Measurements from ENCODE around the gene LRP4. TPM values are rescaled to one million over a fixed set of nuclear protein-coding genes. Genes with fewer than 3 reads are reported as not detected.

LRP4 gene
- total RNA-seq, 2 experiments from 2014 or later, result 0.02 to 0.15 TPM

DNA sequence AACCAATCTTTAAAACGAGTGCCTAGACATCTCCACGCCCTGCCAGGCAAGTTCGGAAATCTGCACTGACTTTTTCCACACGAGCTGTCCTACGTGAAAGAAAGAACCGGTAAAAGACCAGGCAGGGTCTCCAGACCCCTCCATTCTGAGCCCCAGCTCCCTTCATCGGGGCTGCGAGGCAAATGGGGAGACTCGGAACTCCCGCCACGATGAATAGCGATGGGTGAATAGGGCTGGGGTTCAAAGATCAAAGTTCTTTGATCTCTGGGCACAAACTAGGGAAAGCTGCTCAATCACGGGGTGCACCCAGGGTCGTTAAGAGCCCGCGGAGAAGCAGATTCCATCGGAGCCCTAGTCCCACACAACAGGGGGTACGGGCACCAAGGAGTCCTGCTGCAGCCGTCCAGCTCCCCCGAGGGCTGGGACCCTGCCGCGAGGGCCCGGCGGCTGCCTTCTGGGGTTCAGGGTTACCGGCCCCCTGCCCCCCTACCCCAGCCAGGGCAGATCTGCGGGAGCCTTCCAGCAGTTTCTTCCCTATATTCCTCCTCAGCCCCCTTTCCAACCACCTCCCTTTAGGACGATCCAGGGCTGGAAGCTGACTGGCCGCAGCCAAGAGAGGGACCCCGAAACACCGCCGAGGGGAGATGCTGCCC, 1.1 kb downstream of the LRP4 start:
- Mint-ChIP-seq H3K4me3 (peak overlapping the region; percentile 62), H3K36me3 (ENCODE audit: low read depth) (no peaks in the 10 kb centered on the region), H3K4me1 (peaks cover 30% of the 10 kb centered on the region), H3K27me3 (peaks cover 67% of the 10 kb centered on the region), H3K9me3 (no peaks in the 10 kb centered on the region), H3K27ac (no peak overlapping the region)
- DNase-seq, result no peak
- ChIA-PET POLR2A (interaction anchor here (0.6 kb wide), 1 partner anchor 20 kb away, joined by 3 read pairs; the partner anchor contains the start of gene CSTPP1), CTCF (interaction anchor here (0.5 to 1.2 kb wide), 5 partner anchors 10 to 653 kb away, joined by 3 to 4 read pairs (median 3); no protein-coding TSS in a partner anchor)

- peaks cover 71% of the 10 kb centered on the region for H3K27me3 Mint-ChIP-seq
- no peaks in the 10 kb centered on the region for H3K9me3 Mint-ChIP-seq
- H3K27ac Mint-ChIP-seq, result no peak overlapping the region
- POLR2A ChIA-PET, result interaction anchor here (0.6 kb wide), 4 partner anchors 13 to 56 kb away, joined by 3 to 7 read pairs (median 4); partner anchors contain the start of gene CSTPP1
- H3K36me3 Mint-ChIP-seq (ENCODE audit: low read depth), result no peaks in the 10 kb centered on the region
- CTCF ChIA-PET, result interaction anchor here (0.5 to 1.3 kb wide), 9 partner anchors 10 to 654 kb away, joined by 3 to 6 read pairs (median 3); partner anchors contain the start of gene CSTPP1
- no peak for DNase-seq
- peak overlapping the region; percentile 50 for H3K4me3 Mint-ChIP-seq
- H3K4me1 Mint-ChIP-seq, result peaks cover 30% of the 10 kb centered on the region
These were observed 1.9 kb downstream of the LRP4 start for GRCh38 chr11:46916286-46917108.

- POLR2A ChIA-PET, result interaction anchor here (0.7 kb wide), 1 partner anchor 181 kb away, joined by 5 read pairs; no protein-coding TSS in a partner anchor
- Mint-ChIP-seq H3K36me3 (ENCODE audit: low read depth) (no peaks in the 10 kb centered on the region), H3K9me3 (no peaks in the 10 kb centered on the region), H3K27ac (no peak overlapping the region), H3K4me1 (peaks cover 28% of the 10 kb centered on the region), H3K4me3 (no peak overlapping the region), H3K27me3 (peaks cover 76% of the 10 kb centered on the region)
- CTCF ChIA-PET, result interaction anchor here (0.6 kb wide), 1 partner anchor 74 kb away, joined by 3 read pairs; no protein-coding TSS in a partner anchor
- DNase-seq, result no peak
These were observed 3.4 kb downstream of the LRP4 start for GRCh38 chr11:46914910-46915309.

DNA sequence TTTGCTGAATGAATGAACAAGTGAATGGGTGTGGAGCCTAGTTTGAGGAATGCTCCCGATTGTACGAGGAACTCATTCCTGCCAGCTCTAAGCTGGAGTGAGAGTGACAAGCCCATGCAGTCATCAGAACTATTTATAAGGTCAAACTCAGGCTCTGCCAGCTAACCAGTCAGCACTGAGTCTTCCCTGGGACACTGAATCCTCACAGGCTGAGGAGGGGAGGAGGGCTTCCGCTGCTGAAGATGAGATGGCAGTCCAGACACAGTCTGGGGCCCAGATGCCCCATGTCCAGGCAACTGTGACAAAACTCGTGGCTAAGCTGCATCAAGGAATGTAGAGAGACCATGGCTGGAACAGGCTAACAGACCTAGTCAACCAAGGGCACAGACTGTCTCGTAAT, 4.0 kb downstream of the LRP4 start:
- no peak overlapping the region for H3K4me3 Mint-ChIP-seq
- POLR2A ChIA-PET, result no interaction called here
- CTCF ChIA-PET, result interaction anchor here (0.5 to 0.6 kb wide), 2 partner anchors 75 to 167 kb away, joined by 3 to 5 read pairs; no protein-coding TSS in a partner anchor
- H3K36me3 Mint-ChIP-seq (ENCODE audit: low read depth), result no peaks in the 10 kb centered on the region
- H3K4me1 Mint-ChIP-seq, result peaks cover 22% of the 10 kb centered on the region
- H3K27ac Mint-ChIP-seq, result no peak overlapping the region
- H3K9me3 Mint-ChIP-seq, result no peaks in the 10 kb centered on the region
- no peak for DNase-seq
- peaks cover 73% of the 10 kb centered on the region for H3K27me3 Mint-ChIP-seq

DNA sequence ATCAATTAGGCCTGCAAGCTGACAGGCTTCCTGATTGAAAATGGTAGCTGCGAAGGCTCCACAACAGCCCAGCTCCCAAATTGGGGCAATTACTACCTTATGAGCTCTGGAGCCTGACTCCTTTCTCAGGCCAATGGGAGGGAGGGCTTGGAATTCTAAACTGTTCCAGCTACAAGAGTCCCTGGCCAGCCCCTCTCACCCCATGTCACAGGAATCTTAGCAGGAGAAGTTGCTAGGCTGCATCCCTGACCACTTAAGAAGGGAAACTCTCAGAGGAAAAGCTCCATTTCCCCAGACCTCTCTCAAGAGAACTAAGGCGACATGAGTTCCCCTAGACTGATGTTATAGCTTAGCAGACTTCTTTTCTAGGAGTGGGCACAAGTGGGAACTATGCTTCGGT, 4.9 kb downstream of the LRP4 start:
- Mint-ChIP-seq H3K36me3 (ENCODE audit: low read depth) (no peaks in the 10 kb centered on the region), H3K27me3 (peaks cover 65% of the 10 kb centered on the region), H3K4me1 (peaks cover 14% of the 10 kb centered on the region), H3K9me3 (no peaks in the 10 kb centered on the region), H3K4me3 (no peak overlapping the region), H3K27ac (no peak overlapping the region)
- CTCF ChIA-PET, result interaction anchor here (1.4 to 1.5 kb wide), 3 partner anchors 9 to 19 kb away, joined by 3 to 6 read pairs (median 4); no protein-coding TSS in a partner anchor
- no peak for DNase-seq
- POLR2A ChIA-PET, result no interaction called here

GRCh38 chr11:46912526-46913150, 5.7 kb downstream of the LRP4 start:
- ChIA-PET POLR2A (no interaction called here), CTCF (interaction anchor here (0.6 to 1.5 kb wide), 5 partner anchors 8 to 22 kb away, joined by 3 to 6 read pairs (median 3); no protein-coding TSS in a partner anchor)
- no peaks in the 10 kb centered on the region for H3K9me3 Mint-ChIP-seq

GRCh38 chr11:46907606-46908005, 10.7 kb downstream of the LRP4 start:
- peaks cover 23% of the 10 kb centered on the region for H3K27me3 Mint-ChIP-seq
- H3K4me1 Mint-ChIP-seq, result peaks cover 2% of the 10 kb centered on the region
- H3K36me3 Mint-ChIP-seq (ENCODE audit: low read depth), result no peaks in the 10 kb centered on the region
- no peak overlapping the region for H3K4me3 Mint-ChIP-seq
- H3K9me3 Mint-ChIP-seq, result no peaks in the 10 kb centered on the region
- H3K27ac Mint-ChIP-seq, result no peak overlapping the region
- CTCF ChIA-PET, result interaction anchor here (1.9 to 2.1 kb wide), 2 partner anchors 9 to 12 kb away, joined by 4 to 8 read pairs; no protein-coding TSS in a partner anchor
- DNase-seq, result no peak
- POLR2A ChIA-PET, result no interaction called here

More at GRCh38 chr11:46912526-46913150, 5.7 kb downstream of the LRP4 start:
- Mint-ChIP-seq H3K4me3 (no peak overlapping the region), H3K27ac (no peak overlapping the region), H3K36me3 (ENCODE audit: low read depth) (no peaks in the 10 kb centered on the region), H3K4me1 (peaks cover 12% of the 10 kb centered on the region), H3K27me3 (peaks cover 62% of the 10 kb centered on the region)
- DNase-seq, result no peak

- no peak for DNase-seq
- peaks cover 16% of the 10 kb centered on the region for H3K27me3 Mint-ChIP-seq
- ChIA-PET CTCF (interaction anchor here (1.9 to 2.1 kb wide), 2 partner anchors 10 to 13 kb away, joined by 4 to 8 read pairs; no protein-coding TSS in a partner anchor), POLR2A (no interaction called here)
- peaks cover 2% of the 10 kb centered on the region for H3K4me1 Mint-ChIP-seq
- H3K4me3 Mint-ChIP-seq, result no peak overlapping the region
- no peaks in the 10 kb centered on the region for H3K9me3 Mint-ChIP-seq
- H3K27ac Mint-ChIP-seq, result no peak overlapping the region
- no peaks in the 10 kb centered on the region for H3K36me3 Mint-ChIP-seq (ENCODE audit: low read depth)
These were observed 11.7 kb downstream of the LRP4 start for GRCh38 chr11:46906609-46907041.

DNA sequence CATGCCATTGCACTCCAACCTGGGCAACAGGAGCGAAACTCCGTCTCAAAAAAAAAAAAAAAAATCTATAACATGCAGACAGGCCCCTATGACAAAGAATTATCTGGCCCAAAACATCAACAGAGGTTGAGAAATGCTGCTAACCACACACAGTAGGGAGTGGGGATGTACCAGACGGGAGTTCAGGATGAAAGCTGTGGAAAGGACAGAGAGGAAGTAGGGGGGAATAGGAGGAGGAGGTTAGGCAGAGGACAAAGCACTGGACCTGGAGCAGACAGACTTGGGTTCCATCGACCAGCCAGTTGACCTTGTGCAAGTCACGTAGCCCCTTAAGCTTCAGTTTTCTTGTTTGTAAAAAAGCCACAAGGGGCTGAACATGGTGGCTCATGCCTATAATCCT, 12.5 kb downstream of the LRP4 start:
- Mint-ChIP-seq H3K4me3 (no peak overlapping the region), H3K36me3 (ENCODE audit: low read depth) (no peaks in the 10 kb centered on the region)

GRCh38 chr11:46903846-46904245, 14.5 kb downstream of the LRP4 start:
- H3K27ac Mint-ChIP-seq, result no peak overlapping the region
- peaks cover 6% of the 10 kb centered on the region for H3K27me3 Mint-ChIP-seq
- H3K36me3 Mint-ChIP-seq (ENCODE audit: low read depth), result no peaks in the 10 kb centered on the region
- DNase-seq, result no peak
- no peaks in the 10 kb centered on the region for H3K9me3 Mint-ChIP-seq
- ChIA-PET POLR2A (no interaction called here), CTCF (interaction anchor here (1.0 to 2.3 kb wide), 5 partner anchors 10 to 251 kb away, joined by 3 to 8 read pairs (median 4); no protein-coding TSS in a partner anchor)
- H3K4me3 Mint-ChIP-seq, result no peak overlapping the region
- peaks cover 2% of the 10 kb centered on the region for H3K4me1 Mint-ChIP-seq

More for the DNA sequence above, 12.5 kb downstream of the LRP4 start:
- H3K27ac Mint-ChIP-seq, result no peak overlapping the region
- no peak for DNase-seq
- H3K4me1 Mint-ChIP-seq, result peaks cover 2% of the 10 kb centered on the region
- CTCF ChIA-PET, result interaction anchor here (2.3 kb wide), 1 partner anchor 249 kb away, joined by 8 read pairs; no protein-coding TSS in a partner anchor
- POLR2A ChIA-PET, result no interaction called here
- peaks cover 11% of the 10 kb centered on the region for H3K27me3 Mint-ChIP-seq
- H3K9me3 Mint-ChIP-seq, result no peaks in the 10 kb centered on the region

GRCh38 chr11:46902694-46903093, 15.7 kb downstream of the LRP4 start:
- Mint-ChIP-seq H3K9me3 (no peaks in the 10 kb centered on the region), H3K36me3 (ENCODE audit: low read depth) (no peaks in the 10 kb centered on the region), H3K4me3 (no peak overlapping the region), H3K4me1 (peaks cover 2% of the 10 kb centered on the region), H3K27me3 (peaks cover 6% of the 10 kb centered on the region), H3K27ac (no peak overlapping the region)
- no peak for DNase-seq
- POLR2A ChIA-PET, result interaction anchor here (0.6 kb wide), 1 partner anchor 14 kb away, joined by 5 read pairs; no protein-coding TSS in a partner anchor
- CTCF ChIA-PET, result interaction anchor here (0.6 kb wide), 1 partner anchor 185 kb away, joined by 5 read pairs; no protein-coding TSS in a partner anchor

DNA sequence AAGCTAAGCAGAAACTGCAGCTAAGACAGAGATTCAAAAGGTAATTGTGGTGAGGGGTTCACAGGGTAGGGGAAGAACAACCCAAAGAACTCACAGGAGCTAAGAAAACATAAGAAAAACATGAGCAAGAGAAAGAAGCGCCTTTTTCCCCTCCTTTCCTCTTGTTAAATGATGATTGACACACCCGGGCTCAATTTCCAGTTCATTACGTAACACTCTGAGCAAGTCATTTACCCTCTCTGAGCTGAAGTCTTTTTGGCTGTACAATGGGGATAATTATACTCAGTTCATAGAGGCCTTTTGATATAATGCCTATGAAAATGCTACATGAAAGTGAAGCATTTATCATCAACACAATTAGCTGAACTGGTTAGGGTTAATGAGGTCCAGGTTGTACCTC, 17.2 kb downstream of the LRP4 start:
- no peak for DNase-seq
- ChIA-PET POLR2A (no interaction called here), CTCF (interaction anchor here (1.5 kb wide), 1 partner anchor 19 kb away, joined by 4 read pairs; no protein-coding TSS in a partner anchor)
- H3K9me3 Mint-ChIP-seq, result no peaks in the 10 kb centered on the region
- no peak overlapping the region for H3K4me3 Mint-ChIP-seq
- H3K27ac Mint-ChIP-seq, result no peak overlapping the region
- H3K36me3 Mint-ChIP-seq (ENCODE audit: low read depth), result no peaks in the 10 kb centered on the region
- peaks cover 2% of the 10 kb centered on the region for H3K27me3 Mint-ChIP-seq
- H3K4me1 Mint-ChIP-seq, result peaks cover 2% of the 10 kb centered on the region
